ENCODE results near the gene UGP2. TPM values are rescaled to one million over a fixed set of nuclear protein-coding genes. Genes with fewer than 3 reads are reported as not detected.

Gene UGP2
- total RNA-seq, 2 donors from 2014 or later = 204 to 209 TPM

DNA sequence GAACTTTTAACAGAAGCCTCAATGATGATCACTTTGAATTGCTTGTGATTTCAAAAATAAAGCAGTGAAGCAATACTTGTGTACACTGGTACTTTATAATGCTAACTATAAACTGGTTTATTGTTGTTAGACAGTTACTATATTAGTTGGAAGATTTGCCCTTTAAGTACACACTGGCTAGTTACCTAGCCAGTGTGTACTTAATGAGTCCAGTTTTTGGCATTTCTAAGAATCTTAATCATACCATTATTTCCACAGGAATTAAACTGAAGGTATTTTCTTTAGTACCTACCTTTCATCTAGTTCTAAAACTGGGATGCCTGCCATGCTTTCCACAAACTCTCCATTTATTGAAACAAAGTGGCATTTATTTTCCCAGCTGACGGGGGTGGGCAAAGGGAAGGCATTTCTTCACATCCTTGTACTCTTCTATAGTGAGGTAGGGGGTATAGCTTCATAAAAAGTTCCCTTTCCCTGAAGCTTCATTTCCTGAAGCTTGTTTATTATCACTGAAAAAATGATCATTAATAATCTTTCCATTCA is 49.9 kb downstream of the UGP2 start:
- H3K36me3 ChIP-seq = peaks cover 73% of the 10 kb centered on the region
- H3K27me3 ChIP-seq = no peaks in the 10 kb centered on the region
- H3K4me3 ChIP-seq = no peak overlapping the region
- H3K4me1 ChIP-seq = peaks cover 0 to 15% of the 10 kb centered on the region in 2 donors
- no peak for DNase-seq (ENCODE audit: low spot score)
- no peaks in the 10 kb centered on the region for H3K9me3 ChIP-seq
- no peak overlapping the region for H3K27ac ChIP-seq
- TF ChIP-seq, protein P1, sequence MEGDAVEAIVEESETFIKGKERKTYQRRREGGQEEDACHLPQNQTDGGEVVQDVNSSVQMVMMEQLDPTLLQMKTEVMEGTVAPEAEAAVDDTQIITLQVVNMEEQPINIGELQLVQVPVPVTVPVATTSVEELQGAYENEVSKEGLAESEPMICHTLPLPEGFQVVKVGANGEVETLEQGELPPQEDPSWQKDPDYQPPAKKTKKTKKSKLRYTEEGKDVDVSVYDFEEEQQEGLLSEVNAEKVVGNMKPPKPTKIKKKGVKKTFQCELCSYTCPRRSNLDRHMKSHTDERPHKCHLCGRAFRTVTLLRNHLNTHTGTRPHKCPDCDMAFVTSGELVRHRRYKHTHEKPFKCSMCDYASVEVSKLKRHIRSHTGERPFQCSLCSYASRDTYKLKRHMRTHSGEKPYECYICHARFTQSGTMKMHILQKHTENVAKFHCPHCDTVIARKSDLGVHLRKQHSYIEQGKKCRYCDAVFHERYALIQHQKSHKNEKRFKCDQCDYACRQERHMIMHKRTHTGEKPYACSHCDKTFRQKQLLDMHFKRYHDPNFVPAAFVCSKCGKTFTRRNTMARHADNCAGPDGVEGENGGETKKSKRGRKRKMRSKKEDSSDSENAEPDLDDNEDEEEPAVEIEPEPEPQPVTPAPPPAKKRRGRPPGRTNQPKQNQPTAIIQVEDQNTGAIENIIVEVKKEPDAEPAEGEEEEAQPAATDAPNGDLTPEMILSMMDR (IDR thresholded peaks at IDR 0.05) = no peak

DNA sequence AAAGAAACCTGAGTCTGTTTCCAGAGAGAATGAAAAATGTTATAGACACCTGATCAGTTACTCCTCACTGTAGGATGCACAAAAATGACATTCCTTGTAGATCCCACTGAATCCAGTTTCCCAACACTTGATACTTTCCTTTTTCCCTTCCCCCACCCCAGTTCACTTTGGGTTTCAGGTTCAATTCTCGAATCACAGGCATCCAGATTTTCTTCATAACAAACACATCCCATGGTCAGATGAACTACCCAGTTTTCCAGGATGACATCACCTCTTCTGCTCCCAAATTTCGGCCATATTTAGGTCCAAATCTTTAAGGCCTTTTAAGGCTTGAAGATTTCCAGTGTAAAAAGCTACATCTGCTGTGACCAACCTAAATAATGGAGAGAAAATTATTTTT is 51.5 kb downstream of the UGP2 start:
- Histone ChIP-seq H3K27ac (no peak overlapping the region), H3K4me3 (no peak overlapping the region), H3K4me1 (peaks cover 0 to 10% of the 10 kb centered on the region in 2 donors), H3K27me3 (no peaks in the 10 kb centered on the region), H3K9me3 (no peaks in the 10 kb centered on the region), H3K36me3 (peaks cover 63% of the 10 kb centered on the region)
- TF ChIP-seq, protein P1 (IDR thresholded peaks at IDR 0.05) = no peak
- DNase-seq (ENCODE audit: low spot score) = no peak

DNA sequence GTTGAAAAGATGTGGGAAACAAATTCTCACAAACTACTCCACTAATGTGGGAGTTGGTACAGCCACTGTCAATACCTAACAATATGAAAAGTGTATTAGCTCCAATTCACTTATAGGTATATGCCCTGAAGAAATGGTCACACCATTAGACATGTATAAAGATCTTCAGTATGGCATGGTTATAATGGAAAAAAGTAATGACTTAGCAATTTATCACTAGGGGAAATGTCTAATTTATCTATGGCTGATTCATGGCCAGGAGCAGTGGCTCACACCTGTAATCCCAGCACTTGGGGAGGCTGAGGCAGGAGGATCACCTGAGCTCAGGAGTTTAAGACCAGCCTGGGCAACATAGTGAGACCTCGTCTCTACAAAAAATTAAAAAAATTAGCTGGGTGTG is 52.5 kb downstream of the UGP2 start:
- H3K36me3 ChIP-seq = peaks cover 59% of the 10 kb centered on the region
- no peak overlapping the region for H3K4me3 ChIP-seq
- TF ChIP-seq, protein P1 (IDR thresholded peaks at IDR 0.05) = no peak
- H3K9me3 ChIP-seq = no peaks in the 10 kb centered on the region
- no peaks in the 10 kb centered on the region for H3K27me3 ChIP-seq
- H3K4me1 ChIP-seq = peaks cover 0 to 6% of the 10 kb centered on the region in 2 donors
- no peak for DNase-seq (ENCODE audit: low spot score)
- no peak overlapping the region for H3K27ac ChIP-seq

DNA sequence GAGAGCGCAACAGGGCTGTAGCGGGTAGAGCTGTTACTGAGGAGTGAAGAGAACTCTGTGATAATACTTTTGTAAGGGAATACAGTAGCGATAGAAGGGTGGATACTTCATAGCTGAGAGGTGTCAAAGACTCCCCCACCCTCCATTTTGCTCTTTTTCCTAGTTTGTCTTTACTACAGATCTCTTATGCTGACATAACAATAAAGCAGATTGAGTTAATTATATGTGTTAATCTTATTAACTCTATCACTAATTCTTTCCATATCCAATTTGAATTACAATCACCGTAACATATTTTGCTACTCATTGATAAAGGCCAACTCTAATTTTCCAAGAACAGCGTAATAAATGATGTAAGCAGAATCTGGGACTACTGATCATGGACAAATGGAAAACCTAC is 57.1 kb downstream of the UGP2 start:
- H3K27me3 ChIP-seq = no peaks in the 10 kb centered on the region
- peaks cover 0 to 12% of the 10 kb centered on the region in 2 donors for H3K9me3 ChIP-seq
- H3K27ac ChIP-seq = no peak overlapping the region
- peaks cover 33% of the 10 kb centered on the region for H3K36me3 ChIP-seq
- H3K4me1 ChIP-seq = peaks cover 0 to 6% of the 10 kb centered on the region in 2 donors
- TF ChIP-seq, protein P1 (IDR thresholded peaks at IDR 0.05) = no peak
- no peak for DNase-seq (ENCODE audit: low spot score)
- H3K4me3 ChIP-seq = no peak overlapping the region

DNA sequence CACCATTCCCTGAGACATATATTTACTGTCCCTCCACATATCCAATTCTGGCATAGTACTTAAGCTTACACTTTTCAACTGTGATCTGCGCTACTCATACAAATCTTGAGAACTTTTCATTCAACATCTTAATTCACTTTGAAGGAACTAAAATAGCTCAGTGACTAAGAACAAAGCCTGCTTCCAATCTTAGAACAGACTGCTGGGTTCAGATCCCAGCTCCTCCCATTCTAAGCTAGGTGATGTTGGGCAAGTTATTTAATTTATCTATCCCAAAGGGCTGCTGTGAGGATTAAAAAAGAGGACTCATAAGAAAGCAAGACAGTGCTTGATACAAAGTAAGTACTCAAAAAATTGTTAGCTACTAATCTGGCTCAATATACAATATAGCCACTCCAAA is 57.9 kb downstream of the UGP2 start:
- no peak for DNase-seq (ENCODE audit: low spot score)
- Histone ChIP-seq H3K27ac (no peak overlapping the region), H3K4me1 (peaks cover 0 to 6% of the 10 kb centered on the region in 2 donors), H3K36me3 (peaks cover 28% of the 10 kb centered on the region), H3K27me3 (no peaks in the 10 kb centered on the region), H3K4me3 (no peak overlapping the region), H3K9me3 (peaks cover 0 to 12% of the 10 kb centered on the region in 2 donors)
- TF ChIP-seq, protein P1 (IDR thresholded peaks at IDR 0.05) = no peak

DNA sequence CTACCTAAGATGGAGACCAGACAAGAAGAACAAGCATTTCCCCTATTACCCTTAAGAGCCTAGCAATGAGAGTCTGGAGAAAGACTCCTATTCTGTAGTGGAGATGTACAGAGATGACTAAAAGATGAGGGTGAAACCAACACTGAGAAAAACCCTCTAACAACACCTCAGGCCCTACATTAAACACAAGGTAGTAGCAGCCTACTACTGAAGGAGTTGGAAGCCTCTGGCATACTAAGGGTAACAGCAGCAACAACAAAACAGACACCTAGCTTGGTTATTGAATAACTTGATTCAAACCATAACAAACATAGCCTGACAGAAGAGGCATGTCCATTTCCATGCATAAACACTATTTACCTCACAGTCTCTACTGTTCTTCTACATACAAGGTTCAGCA is 60.5 kb downstream of the UGP2 start:
- H3K4me3 ChIP-seq = no peak overlapping the region
- H3K27ac ChIP-seq = no peak overlapping the region
- H3K27me3 ChIP-seq = no peaks in the 10 kb centered on the region
- peaks cover 0 to 12% of the 10 kb centered on the region in 2 donors for H3K9me3 ChIP-seq
- no peak for DNase-seq (ENCODE audit: low spot score)
- H3K4me1 ChIP-seq = no peaks in the 10 kb centered on the region
- H3K36me3 ChIP-seq = peaks cover 36% of the 10 kb centered on the region
- TF ChIP-seq, protein P1 (IDR thresholded peaks at IDR 0.05) = no peak
